ENCODE measurements around the gene ABCC1. TPM values are rescaled to one million over a fixed set of nuclear protein-coding genes. Genes with fewer than 3 reads are reported as not detected.
A peak's percentile ranks its signal among the peaks of the same experiment; 100 is the strongest.
"Not testable (repeated sequence)": the region's sequence is repeated elsewhere in the genome, so short reads cannot be mapped to it uniquely, and the experiment has no call there.

ABCC1 gene
- total and polyA plus RNA-seq, 3 experiments from 2014 or later = 9.9 to 64.8 (median 64.6) TPM

GRCh38 chr16:16155234-16155633, 205.8 kb downstream of the ABCC1 start:
- H3K36me3 Mint-ChIP-seq = peaks cover 0 to 1% (median 0%) of the 10 kb centered on the region in 3 donors
- POLR2A ChIA-PET = no interaction called here
- no peak overlapping the region for H3K4me3 Mint-ChIP-seq
- Histone ChIP-seq H3K9me3 (ENCODE audit: low read length) (peaks cover 7% of the 10 kb centered on the region), H3K4me3 (ENCODE audit: low read length) (no peak overlapping the region), H3K4me1 (ENCODE audit: insufficient read depth, low read length) (no peaks in the 10 kb centered on the region), H3K27ac (ENCODE audit: low read depth, low read length) (no peak overlapping the region), H3K27me3 (ENCODE audit: insufficient read depth, low read length, poor library complexity, severe bottlenecking) (no peaks in the 10 kb centered on the region), H3K36me3 (ENCODE audit: insufficient read depth, low read length) (no peaks in the 10 kb centered on the region)
- H3K27ac Mint-ChIP-seq = peak overlapping the region in 1 of 8 donors; percentile 5
- H3K9me3 Mint-ChIP-seq = peaks cover 4 to 23% (median 19%) of the 10 kb centered on the region in 5 donors
- H3K27me3 Mint-ChIP-seq = peaks cover 0 to 15% of the 10 kb centered on the region in 2 donors
- DNase-seq = no peak
- CTCF ChIA-PET = no interaction called here
- H3K4me1 Mint-ChIP-seq = no peaks in the 10 kb centered on the region

GRCh38 chr16:16157166-16157565, 207.8 kb downstream of the ABCC1 start:
- H3K9me3 ChIP-seq (ENCODE audit: low read length) = peaks cover 7% of the 10 kb centered on the region
- ChIA-PET CTCF (no interaction called here), POLR2A (no interaction called here)
- Mint-ChIP-seq H3K27ac (no peak overlapping the region), H3K4me3 (no peak overlapping the region), H3K4me1 (no peaks in the 10 kb centered on the region), H3K9me3 (peaks cover 4 to 34% (median 19%) of the 10 kb centered on the region in 5 donors), H3K36me3 (peaks cover 0 to 8% (median 1%) of the 10 kb centered on the region in 3 donors), H3K27me3 (peaks cover 5 to 15% of the 10 kb centered on the region in 2 donors)
- no peaks in the 10 kb centered on the region for H3K36me3 ChIP-seq (ENCODE audit: insufficient read depth, low read length)
- DNase-seq = no peak
- no peaks in the 10 kb centered on the region for H3K4me1 ChIP-seq (ENCODE audit: insufficient read depth, low read length)
- H3K4me3 ChIP-seq (ENCODE audit: low read length) = no peak overlapping the region
- no peaks in the 10 kb centered on the region for H3K27me3 ChIP-seq (ENCODE audit: insufficient read depth, low read length, poor library complexity, severe bottlenecking)
- H3K27ac ChIP-seq (ENCODE audit: low read depth, low read length) = no peak overlapping the region

- Mint-ChIP-seq H3K4me3 (no peak overlapping the region), H3K27me3 (peaks cover 12 to 15% of the 10 kb centered on the region in 2 donors), H3K36me3 (peaks cover 0 to 8% (median 1%) of the 10 kb centered on the region in 3 donors), H3K27ac (no peak overlapping the region), H3K4me1 (no peaks in the 10 kb centered on the region), H3K9me3 (peaks cover 4 to 34% (median 19%) of the 10 kb centered on the region in 5 donors)
- no peak overlapping the region for H3K4me3 ChIP-seq (ENCODE audit: low read length)
- ChIA-PET CTCF (no interaction called here), POLR2A (no interaction called here)
- no peaks in the 10 kb centered on the region for H3K27me3 ChIP-seq (ENCODE audit: insufficient read depth, low read length, poor library complexity, severe bottlenecking)
- DNase-seq = no peak
- peaks cover 7% of the 10 kb centered on the region for H3K9me3 ChIP-seq (ENCODE audit: low read length)
- no peaks in the 10 kb centered on the region for H3K36me3 ChIP-seq (ENCODE audit: insufficient read depth, low read length)
- H3K4me1 ChIP-seq (ENCODE audit: insufficient read depth, low read length) = no peaks in the 10 kb centered on the region
- H3K27ac ChIP-seq (ENCODE audit: low read depth, low read length) = no peak overlapping the region
These were observed 208.8 kb downstream of the ABCC1 start for GRCh38 chr16:16158082-16158658.

GRCh38 chr16:16158741-16159374, 209.4 kb downstream of the ABCC1 start:
- no peak overlapping the region for H3K4me3 Mint-ChIP-seq
- Histone ChIP-seq H3K4me1 (ENCODE audit: insufficient read depth, low read length) (no peaks in the 10 kb centered on the region), H3K27ac (ENCODE audit: low read depth, low read length) (no peak overlapping the region), H3K27me3 (ENCODE audit: insufficient read depth, low read length, poor library complexity, severe bottlenecking) (no peaks in the 10 kb centered on the region), H3K9me3 (ENCODE audit: low read length) (peaks cover 7% of the 10 kb centered on the region), H3K4me3 (ENCODE audit: low read length) (no peak overlapping the region), H3K36me3 (ENCODE audit: insufficient read depth, low read length) (no peaks in the 10 kb centered on the region)
- H3K9me3 Mint-ChIP-seq = peaks cover 4 to 34% (median 19%) of the 10 kb centered on the region in 5 donors
- ChIA-PET CTCF (no interaction called here), POLR2A (no interaction called here)
- no peak for DNase-seq
- peaks cover 12 to 17% of the 10 kb centered on the region in 2 donors for H3K27me3 Mint-ChIP-seq
- H3K27ac Mint-ChIP-seq = no peak overlapping the region
- no peaks in the 10 kb centered on the region for H3K4me1 Mint-ChIP-seq
- H3K36me3 Mint-ChIP-seq = peaks cover 0 to 8% (median 1%) of the 10 kb centered on the region in 3 donors

- Histone ChIP-seq H3K4me1 (ENCODE audit: insufficient read depth, low read length) (no peaks in the 10 kb centered on the region), H3K27me3 (ENCODE audit: insufficient read depth, low read length, poor library complexity, severe bottlenecking) (no peaks in the 10 kb centered on the region), H3K4me3 (ENCODE audit: low read length) (no peak overlapping the region), H3K27ac (ENCODE audit: low read depth, low read length) (no peak overlapping the region), H3K9me3 (ENCODE audit: low read length) (peaks cover 7% of the 10 kb centered on the region), H3K36me3 (ENCODE audit: insufficient read depth, low read length) (no peaks in the 10 kb centered on the region)
- H3K4me1 Mint-ChIP-seq = no peaks in the 10 kb centered on the region
- POLR2A ChIA-PET = no interaction called here
- DNase-seq = no peak
- H3K36me3 Mint-ChIP-seq = peaks cover 0 to 8% (median 1%) of the 10 kb centered on the region in 3 donors
- CTCF ChIA-PET = no interaction called here
- H3K9me3 Mint-ChIP-seq = peaks cover 4 to 34% (median 19%) of the 10 kb centered on the region in 5 donors
- H3K27ac Mint-ChIP-seq = no peak overlapping the region
- H3K27me3 Mint-ChIP-seq = peaks cover 17% of the 10 kb centered on the region in 2 donors
- H3K4me3 Mint-ChIP-seq = no peak overlapping the region
These were observed 210.2 kb downstream of the ABCC1 start for GRCh38 chr16:16159662-16160061.

DNA sequence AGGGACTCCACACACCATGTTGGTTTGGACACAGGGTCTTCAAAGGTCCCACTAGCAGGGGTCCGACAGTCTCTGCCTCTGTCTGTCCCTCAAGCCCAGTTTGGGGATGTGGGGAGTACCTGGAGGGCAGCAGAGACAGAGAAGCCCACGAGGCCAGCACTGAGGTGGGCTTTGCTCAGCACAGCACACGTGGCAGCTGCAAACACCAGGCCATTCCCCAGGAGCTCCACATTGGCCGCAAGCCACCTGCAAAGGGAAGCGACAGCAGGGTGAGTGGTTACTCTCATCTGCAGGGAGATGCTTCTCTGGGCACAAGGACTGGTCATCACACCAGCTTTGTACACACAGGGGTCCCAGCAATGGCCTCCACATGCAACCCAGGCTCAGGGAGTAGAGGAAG, 211.9 kb downstream of the ABCC1 start:
- H3K9me3 Mint-ChIP-seq = peaks cover 4 to 34% (median 19%) of the 10 kb centered on the region in 5 donors
- no peak for DNase-seq
- POLR2A ChIA-PET = no interaction called here
- peaks cover 10 to 17% of the 10 kb centered on the region in 2 donors for H3K27me3 Mint-ChIP-seq
- no peaks in the 10 kb centered on the region for H3K36me3 ChIP-seq (ENCODE audit: insufficient read depth, low read length)
- H3K36me3 Mint-ChIP-seq = peaks cover 0 to 8% (median 1%) of the 10 kb centered on the region in 3 donors
- no peaks in the 10 kb centered on the region for H3K4me1 ChIP-seq (ENCODE audit: insufficient read depth, low read length)
- H3K4me3 Mint-ChIP-seq = no peak overlapping the region
- peaks cover 7% of the 10 kb centered on the region for H3K9me3 ChIP-seq (ENCODE audit: low read length)
- no peak overlapping the region for H3K27ac Mint-ChIP-seq
- no peak overlapping the region for H3K27ac ChIP-seq (ENCODE audit: low read depth, low read length)
- H3K4me1 Mint-ChIP-seq = no peaks in the 10 kb centered on the region
- no peaks in the 10 kb centered on the region for H3K27me3 ChIP-seq (ENCODE audit: insufficient read depth, low read length, poor library complexity, severe bottlenecking)
- no peak overlapping the region for H3K4me3 ChIP-seq (ENCODE audit: low read length)
- CTCF ChIA-PET = no interaction called here

GRCh38 chr16:16161840-16162239, 212.4 kb downstream of the ABCC1 start:
- H3K27me3 ChIP-seq (ENCODE audit: insufficient read depth, low read length, poor library complexity, severe bottlenecking); CTCF ChIA-PET; H3K36me3 Mint-ChIP-seq; H3K4me3 Mint-ChIP-seq; H3K9me3 ChIP-seq (ENCODE audit: low read length); H3K4me3 ChIP-seq (ENCODE audit: low read length); H3K36me3 ChIP-seq (ENCODE audit: insufficient read depth, low read length); H3K27ac ChIP-seq (ENCODE audit: low read depth, low read length); H3K4me1 ChIP-seq (ENCODE audit: insufficient read depth, low read length); H3K27ac Mint-ChIP-seq; DNase-seq; H3K4me1 Mint-ChIP-seq; POLR2A ChIA-PET: not testable (repeated sequence)
- H3K27me3 Mint-ChIP-seq = peaks cover 8 to 17% of the 10 kb centered on the region in 2 donors
- H3K9me3 Mint-ChIP-seq = peaks cover 4 to 34% (median 19%) of the 10 kb centered on the region in 5 donors

- Mint-ChIP-seq H3K27me3 (peaks cover 2 to 17% of the 10 kb centered on the region in 2 donors), H3K4me3 (no peak overlapping the region)
- POLR2A ChIA-PET = no interaction called here
These were observed 213.2 kb downstream of the ABCC1 start for GRCh38 chr16:16162591-16162990.

More at GRCh38 chr16:16162591-16162990, 213.2 kb downstream of the ABCC1 start:
- Histone ChIP-seq H3K27me3 (ENCODE audit: insufficient read depth, low read length, poor library complexity, severe bottlenecking) (no peaks in the 10 kb centered on the region), H3K9me3 (ENCODE audit: low read length) (peaks cover 7% of the 10 kb centered on the region), H3K27ac (ENCODE audit: low read depth, low read length) (no peak overlapping the region), H3K36me3 (ENCODE audit: insufficient read depth, low read length) (no peaks in the 10 kb centered on the region), H3K4me3 (ENCODE audit: low read length) (no peak overlapping the region), H3K4me1 (ENCODE audit: insufficient read depth, low read length) (no peaks in the 10 kb centered on the region)
- peaks cover 4 to 28% (median 19%) of the 10 kb centered on the region in 5 donors for H3K9me3 Mint-ChIP-seq
- no peak for DNase-seq
- H3K36me3 Mint-ChIP-seq = peaks cover 0 to 8% (median 1%) of the 10 kb centered on the region in 3 donors
- peak overlapping the region in 1 of 8 donors; percentile 54 for H3K27ac Mint-ChIP-seq
- H3K4me1 Mint-ChIP-seq = no peaks in the 10 kb centered on the region
- CTCF ChIA-PET = no interaction called here

Data from CD8-positive, alpha-beta memory T cell (primary cell).